ENCODE results near the gene NUDT15.
"Not testable (repeated sequence)": the region's sequence is repeated elsewhere in the genome, so short reads cannot be mapped to it uniquely, and the experiment has no call there.

The NUDT15 gene

DNA sequence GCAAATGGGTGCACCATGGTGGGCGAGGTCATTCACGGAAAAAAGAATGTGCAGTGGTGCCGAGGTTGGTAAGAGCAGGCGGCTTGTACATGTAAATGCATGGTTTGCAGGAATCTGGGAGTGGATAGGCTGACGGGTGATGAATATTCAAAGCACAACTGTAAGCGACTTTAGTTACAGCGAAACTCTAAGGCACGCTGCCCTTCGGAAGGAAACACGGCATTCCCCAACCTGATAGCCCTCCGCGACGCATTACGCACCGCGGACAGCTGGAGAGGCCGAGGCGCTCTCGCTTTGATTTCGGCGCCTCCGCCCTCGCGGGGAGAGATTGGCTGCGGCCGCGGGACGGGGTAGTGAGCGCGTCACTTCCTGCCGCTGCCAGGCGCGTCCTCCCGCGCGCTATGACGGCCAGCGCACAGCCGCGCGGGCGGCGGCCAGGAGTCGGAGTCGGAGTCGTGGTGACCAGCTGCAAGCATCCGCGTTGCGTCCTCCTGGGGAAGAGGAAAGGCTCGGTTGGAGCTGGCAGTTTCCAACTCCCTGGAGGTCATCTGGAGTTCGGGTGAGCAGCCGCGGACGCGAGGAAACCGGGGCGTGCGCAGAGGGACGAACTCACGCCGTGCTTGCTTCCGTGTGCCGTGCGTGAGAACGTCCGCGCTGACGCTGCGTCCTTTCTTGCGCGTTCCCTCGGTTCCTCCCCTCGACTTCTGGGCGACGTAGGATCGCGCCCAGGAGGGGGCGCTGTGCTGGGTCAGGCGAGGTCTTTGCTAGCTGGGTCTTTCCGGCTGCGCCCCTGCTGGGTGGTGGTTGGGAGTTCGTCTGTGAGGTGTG, at the start of gene NUDT15:
Gene NUDT15 (plus strand): TSS at position 381 of the 828 bp plus-strand sequence. CDS start 21 bp downstream, at position 402.
- peak; percentile 96 for DNase-seq

DNA sequence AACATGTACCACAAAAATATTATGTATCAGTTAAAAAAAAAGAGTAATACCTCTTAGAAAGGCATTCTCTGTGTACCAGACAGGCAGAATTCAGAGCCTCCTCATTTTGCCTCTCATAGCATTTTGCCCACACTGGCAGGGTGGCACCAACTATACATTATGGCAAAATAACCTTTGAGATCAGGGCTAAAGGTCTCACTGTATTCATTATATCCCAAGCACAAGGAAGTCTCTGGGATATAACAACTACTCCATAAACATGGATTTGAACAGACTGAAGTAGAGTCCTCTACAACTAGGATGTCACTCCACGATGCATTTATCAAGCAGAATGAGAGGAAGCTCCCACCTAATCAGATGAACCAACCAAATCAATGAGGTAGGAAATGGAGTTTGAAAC, 47.1 kb upstream of the NUDT15 start:
- DNase-seq = no peak

DNA sequence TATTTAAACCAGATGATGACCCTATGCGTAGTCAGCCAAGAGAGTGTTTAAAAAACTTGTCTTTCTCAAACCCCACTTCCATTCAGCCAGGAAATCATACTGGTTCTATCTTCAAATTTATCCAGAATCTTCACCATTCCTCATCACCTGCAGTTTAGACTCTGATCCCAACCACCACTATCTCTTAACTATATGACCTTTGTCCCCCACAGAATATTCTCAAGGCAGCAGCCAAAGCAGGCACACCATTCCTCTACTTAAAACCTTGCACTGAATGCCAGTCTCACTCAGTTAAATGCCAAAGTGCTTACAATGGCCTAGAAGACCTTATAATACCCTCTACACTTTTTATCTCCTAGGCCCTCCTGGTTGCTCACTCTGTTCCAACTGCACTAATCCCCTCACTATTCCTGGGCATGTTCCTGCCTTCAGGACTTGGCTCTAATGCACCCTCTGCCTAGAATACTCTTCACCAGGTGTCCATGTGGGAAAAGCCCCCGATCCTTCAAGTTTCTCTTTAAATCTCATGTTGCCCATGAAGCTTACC, 46.5 kb upstream of the NUDT15 start:
- DNase-seq = no peak

DNA sequence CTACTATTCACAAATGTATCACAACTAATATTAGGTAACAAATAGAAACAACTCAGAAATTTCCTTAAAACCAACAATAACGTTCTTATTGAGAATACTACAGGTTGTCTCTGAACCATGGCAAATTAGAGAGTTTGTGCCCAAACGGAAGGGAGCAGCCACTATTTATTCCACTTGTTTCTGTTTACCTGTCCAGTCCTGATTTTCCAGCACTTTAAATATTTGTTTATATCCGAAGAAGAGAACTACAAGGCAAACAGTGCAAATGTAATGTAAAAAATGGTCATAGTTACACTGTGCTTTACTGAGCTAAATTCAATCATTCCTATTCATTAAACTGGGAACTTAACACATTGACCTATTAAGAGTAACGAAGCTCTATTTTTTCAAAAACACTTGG, 45.7 kb upstream of the NUDT15 start:
- DNase-seq = no peak

DNA sequence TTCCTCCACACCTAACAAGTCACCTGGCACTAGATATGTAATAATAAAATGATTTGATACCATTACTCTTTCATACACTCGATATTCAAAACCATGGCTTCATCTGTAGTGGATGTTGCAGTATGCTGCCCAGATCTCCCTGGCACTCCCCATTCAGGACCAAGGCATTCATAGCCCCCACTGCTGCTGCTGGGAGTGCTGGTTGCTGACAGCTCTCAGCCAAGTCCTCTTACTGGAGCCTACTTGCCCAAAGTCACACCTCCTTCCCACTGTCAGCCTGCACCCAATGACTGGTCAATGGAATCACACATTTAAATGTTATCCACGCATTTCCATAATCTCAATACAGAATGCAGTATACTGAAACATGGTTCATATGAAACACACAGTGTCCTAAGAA, 40.1 kb upstream of the NUDT15 start:
- DNase-seq = no peak

DNA sequence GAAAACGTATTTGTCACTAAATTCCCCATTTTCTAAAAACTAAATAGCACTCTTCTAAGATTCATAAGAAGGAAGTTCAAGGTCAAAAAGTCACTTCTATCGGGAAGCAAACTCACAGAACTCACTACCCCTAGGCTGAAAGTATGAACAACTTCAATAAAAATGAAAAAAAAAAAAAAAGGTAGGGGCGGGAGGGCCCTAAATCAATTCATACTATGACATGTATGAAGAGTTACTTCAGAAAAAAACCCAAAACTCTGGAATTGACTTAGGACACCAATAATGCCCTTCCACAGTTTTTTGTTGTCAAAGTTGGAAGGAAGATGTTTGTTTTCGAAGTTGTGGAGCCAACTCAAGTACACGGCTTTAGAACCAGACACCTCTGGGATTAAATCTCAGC, 37.6 kb upstream of the NUDT15 start:
- no peak for DNase-seq

DNA sequence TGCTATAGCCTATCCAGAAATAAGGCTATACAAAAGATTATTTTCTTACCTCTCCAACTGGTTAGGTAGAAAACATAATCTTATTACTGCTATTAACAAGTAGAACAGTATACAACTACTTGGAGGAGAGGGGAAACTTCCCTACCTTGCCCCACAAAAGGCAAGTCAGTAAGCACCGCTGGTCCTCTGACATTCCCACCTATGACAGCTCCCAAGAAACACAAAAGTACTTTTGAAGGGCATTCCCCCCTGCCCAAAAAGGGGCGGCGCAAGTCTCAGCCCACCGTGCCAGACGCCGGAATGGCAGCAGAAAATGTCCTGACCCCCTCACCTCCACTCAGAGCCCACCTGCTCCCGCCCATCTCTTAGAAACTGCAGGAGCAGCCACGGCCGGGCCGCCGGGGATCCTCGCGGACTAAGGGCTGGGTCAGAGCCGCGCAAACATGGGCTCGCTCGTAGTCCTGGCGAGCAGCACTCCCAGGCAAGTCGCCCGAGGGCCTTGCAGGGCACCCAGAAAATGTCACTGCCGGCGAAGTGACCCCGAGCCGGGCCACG, 36.9 kb upstream of the NUDT15 start:
- peak; percentile 6 for DNase-seq

DNA sequence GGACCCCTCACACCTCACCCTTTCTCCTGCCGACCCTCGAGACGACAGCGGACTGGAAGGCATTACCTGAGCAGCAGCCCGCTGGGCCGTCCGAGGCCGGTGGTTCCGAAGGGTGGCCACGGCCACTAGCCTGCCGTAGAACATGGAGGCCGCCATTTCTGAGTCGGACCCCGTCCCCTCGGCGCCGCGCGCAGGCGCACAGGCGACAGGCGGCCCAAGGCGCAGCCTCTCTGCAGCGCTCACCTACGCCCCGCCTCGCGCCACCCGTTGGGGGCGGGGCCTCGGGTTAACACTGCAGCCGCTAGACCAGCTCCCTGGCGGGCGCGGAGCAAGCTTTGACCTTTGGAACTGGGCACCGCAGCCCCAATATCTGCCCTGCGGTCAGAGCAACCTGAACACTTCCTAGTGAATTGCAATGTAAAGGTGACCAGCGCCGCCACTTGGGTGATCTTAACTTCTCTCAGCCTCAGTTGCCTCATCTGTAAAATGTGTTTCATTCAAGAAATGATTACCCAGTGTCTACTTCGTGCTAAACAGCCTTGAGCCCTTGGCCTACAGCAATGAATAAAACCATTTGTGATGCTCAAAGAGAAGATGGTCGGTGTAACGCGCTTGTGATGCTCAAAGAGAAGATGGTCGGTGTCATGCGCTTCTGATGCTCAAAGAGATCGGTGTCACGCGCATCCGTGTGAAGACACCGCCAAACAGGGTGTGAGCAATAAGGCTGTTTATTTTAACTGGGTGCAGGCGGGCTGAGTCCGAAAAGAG, 36.2 kb upstream of the NUDT15 start, which contains the start of gene SUCLA2:
Gene SUCLA2 (minus strand): TSS at position 160 of the 768 bp plus-strand sequence. CDS start 4 bp downstream, at position 156.
- DNase-seq = peak; percentile 92

DNA sequence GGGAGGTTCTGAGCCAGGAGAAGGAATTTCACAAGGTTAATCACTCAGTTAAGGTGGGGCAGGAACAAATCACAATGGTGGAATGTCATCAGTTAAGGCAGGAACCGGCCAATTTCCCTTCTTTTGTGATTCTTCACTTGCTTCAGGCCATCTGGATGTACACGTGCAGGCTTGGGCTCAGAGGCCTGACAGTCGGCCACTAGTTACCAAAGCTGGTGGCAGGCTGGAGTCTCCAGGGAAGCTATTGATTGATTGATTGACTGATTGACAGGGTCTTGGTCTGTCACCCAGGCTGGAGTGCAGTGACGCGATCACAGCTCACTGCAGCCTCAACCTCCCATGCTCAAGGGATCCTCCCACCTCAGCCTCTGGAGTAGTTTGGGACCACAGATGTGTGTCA, 35.5 kb upstream of the NUDT15 start:
- DNase-seq = not testable (repeated sequence)

DNA sequence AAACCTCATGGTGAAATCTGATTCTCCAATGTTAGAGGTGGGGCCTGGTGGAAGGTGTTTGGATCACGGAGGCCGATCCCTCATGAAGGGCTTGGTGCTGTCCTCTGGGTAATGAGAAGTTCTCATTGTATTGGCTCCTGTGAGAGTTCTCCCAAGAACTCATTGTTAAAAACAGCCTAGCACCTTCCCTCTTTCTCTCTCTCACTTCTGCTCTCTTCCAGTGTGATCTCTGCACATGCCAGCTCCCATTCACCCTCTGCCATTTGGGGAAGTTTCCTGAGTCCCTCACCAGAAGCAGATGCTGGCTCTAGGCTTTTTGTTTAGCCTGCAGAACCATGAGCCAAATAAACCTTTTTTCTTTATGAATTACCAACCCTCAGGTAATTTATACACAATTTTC, 33.3 kb upstream of the NUDT15 start:
- DNase-seq = no peak

DNA sequence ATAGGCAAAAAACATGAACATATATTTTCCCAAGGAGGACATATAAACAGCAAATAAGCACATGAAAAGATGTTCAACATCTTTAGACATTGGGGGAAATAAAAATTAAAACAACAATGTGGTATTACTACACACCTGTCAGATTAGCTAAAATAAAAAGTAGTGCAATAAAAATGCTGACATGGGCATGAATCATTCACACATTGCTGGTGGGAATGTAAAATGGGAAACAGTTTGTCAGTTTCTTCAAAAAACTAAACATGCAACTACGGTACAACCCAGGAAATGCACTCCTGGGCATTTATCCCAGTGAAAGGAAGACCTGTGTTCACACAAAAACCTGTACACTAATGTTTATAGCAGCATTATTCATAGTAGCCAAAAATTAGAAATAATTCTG, 31.1 kb upstream of the NUDT15 start:
- DNase-seq = no peak

DNA sequence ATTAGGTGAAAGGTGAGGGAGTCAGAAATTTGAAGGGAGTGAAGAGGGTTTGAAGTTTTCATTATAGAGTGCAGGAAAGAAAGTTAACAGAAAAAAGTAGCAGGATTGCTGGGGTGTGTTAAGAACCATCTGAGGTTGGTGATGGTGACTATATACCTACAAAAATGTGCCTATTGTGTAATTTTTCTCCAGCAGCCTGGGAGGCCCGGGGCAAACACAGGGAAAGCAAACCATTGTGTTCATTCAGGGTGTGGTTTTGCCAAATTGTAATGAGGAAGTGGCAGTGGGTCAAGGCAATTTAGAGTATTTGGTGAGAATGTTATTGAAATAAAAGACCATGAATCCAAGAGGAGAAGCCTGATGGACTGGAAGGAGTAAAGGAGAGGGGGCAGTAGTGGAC, 28.2 kb upstream of the NUDT15 start:
- DNase-seq = no peak

DNA sequence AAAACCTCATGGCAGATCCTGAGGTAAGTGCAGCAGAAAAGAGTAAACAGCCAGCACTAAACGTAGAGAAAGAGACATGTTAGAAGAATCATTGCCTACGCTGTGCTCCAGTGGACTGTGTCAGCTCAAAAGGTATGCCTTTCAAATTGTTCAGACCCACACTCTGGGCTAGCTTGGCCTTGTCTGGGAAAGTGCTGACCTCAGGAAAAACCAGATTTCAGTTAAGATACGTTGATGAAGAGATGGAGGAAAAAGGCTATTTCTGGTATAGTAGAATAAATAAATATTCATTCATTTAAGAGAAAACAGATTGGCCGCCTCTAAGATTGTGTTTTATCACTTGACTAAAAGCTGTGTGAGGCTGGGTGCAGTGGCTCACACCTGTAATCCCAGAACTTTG, 26.8 kb upstream of the NUDT15 start:
- no peak for DNase-seq

DNA sequence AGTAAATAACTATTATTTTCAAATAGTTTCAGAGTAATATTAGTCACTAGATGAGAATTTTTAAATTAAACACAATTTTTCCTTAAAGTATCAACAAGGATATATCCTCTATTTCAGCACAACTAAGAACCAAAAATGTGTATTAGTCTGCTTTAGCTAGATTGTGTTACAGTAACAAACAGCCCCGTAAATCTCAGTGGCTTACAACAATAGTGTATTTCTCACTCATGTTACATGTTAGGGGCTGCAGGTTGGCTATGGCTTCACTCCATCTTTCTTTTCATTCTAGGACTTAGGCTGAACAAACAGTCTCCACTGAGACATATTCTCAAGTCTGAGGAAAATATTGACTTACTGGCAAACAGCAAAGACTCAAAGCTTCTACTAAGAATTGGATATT, 24.9 kb upstream of the NUDT15 start:
- DNase-seq = no peak

DNA sequence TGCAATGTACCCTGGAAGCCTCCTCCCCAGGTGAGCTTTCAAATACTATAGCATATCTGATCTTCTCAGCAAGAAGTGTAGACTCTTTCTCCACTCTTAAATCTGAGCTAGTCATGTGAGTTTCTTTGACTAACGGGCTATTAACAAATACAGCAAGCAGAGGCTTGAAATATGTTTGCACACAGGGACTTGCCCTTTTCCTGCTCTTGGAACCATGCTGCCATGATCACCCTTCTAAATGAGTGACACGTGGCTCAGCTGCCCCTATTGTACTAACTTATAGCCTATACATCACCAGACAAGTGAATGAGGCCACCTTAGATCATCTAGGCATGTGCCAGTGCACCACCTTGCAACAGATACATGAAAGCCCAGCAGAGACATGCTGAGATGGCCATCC, 23.2 kb upstream of the NUDT15 start:
- no peak for DNase-seq

DNA sequence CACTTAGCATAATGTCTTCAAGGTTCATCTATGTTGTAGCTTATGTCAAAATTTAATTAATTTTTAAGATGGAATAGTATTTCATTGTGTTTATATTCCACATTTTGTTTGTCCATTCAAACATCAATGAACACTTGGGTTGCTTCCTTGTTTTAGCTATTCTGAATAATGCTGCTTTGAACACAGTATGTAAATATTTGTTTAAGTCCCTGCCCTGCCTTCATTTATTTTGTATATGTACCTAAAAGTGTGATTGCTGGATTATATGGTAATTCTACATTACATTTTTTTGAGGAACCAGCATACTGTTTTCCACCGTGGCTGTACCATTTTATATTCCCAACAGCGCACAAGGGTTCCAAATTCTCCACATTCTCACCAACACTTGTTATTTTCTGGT, 18.9 kb upstream of the NUDT15 start:
- DNase-seq = no peak

DNA sequence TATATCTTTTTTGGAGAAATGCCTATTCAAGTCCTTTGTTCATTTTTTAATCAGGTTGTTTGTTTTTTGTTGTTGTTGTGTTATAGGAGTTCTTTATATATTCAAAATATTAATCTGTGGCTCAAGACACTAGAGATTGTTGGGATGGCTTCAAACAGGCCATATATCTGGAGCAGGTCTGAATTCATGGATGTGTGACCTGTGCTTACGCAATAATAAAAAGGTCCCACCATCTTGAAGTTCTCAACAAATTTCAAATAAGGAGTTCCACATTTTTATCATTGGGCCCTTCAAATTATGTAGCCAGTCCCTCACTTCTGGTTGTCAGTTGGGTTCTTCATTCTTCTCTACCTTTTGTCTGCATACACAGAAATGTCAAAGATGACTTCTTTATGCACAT, 17.7 kb upstream of the NUDT15 start:
- DNase-seq = no peak

DNA sequence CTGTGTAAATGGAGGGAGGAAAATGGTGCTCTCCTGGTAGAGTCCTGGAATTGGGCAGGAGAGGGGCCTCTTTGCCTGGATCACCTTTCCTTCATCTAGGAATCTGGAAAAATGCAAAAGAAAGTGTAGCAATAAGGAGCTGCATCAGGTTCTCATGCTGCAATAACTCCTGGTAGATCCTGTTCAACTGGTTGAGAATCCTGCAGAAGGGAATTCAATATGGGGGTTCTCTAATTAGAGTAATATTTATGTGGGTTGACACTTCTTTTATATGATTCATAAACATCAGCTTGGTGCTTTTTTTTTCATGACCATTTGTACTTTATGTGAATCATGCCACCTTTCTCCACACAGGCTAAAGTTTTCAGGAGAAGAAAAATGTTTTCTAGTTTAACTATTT, 9.5 kb upstream of the NUDT15 start:
- no peak for DNase-seq

DNA sequence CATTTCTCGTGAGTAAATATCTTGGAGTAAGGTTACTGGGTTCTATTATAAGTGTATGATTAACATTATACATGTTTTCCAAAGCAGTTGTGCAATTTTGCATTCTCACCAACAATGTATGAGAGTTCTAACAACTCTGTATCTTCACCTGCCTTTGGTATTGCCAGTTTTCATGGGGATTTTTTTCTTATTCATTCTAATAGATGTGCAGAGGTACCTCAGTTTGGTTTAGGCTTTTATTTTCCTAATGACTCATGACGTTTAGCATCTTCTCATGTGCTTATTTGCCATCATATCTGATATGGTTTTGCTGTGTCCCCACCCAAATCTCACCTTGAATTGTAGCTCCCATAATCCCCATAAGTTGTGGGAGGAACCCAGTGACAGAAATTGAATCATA, 7.7 kb upstream of the NUDT15 start:
- DNase-seq = no peak

DNA sequence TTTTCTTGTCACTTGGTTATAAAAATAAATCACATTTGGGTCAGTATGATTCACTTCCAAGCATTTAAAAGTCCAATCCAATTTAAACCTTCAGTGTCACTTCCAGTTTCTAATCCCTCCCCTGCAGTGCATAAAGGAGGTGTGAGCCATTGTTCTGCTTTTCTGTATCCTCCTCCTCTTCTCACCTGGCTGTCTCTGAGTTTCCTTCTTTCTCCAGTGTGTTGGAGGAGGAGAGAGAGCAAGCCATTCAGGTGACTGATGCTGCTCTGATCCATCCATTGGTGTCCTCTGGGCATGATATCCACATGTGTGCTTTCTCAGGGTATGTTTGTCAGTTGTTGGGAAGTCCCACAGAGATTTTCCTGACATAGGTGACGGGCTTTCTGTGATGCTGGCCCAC, 1.2 kb downstream of the NUDT15 start:
- no peak for DNase-seq

DNA sequence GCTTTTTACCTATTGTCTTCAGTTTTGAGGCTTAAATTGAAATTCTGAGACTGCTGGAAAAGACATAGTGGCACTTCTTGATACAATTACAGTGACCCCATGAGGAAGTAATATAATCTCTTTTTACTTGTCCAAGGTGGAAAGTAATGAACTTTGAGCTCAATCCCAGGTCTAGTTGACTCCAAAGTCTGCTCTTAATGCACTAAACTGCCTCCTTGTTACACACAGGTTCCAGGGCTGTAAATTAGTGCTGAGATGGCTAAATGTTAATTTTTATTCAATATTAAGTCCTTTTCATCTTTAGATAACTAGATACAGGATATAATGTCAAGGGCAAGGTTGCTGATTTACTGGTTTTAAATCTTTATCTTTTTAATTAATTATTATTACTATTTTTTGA, 2.5 kb downstream of the NUDT15 start:
- no peak for DNase-seq

DNA sequence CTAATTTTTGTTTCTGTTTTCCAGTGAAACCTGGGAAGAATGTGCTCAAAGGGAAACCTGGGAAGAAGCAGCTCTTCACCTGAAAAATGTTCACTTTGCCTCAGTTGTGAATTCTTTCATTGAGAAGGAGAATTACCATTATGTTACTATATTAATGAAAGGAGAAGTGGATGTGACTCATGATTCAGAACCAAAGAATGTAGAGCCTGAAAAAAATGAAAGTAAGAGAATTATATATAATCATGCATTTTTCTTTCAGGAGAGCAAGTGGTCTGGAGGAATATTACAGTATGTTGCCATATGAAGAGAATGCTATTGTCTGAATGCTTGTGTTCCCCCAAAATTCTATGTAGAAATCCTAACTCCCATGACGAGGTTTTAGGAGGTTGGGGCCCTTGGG, 3.4 kb downstream of the NUDT15 start:
- no peak for DNase-seq

DNA sequence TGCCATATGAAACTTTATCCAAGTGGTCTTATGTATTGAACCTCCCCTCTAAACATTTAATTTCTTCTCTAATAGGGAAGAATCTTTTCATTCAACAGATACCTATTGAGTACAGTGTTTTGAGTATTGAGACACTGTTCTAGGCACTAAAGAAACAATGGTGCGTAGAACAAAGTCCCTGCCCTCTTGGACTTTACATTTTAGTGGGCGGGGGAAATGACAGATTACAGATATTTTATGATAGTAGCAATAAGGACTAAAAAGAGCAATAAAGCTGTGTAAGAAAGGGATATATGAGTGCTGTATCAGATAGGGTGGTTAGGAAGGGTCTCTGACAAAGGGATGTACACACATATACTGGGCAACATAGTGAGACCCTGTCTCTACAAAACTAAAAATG, 5.4 kb downstream of the NUDT15 start:
- DNase-seq = no peak
